Measurements from ENCODE around the gene EHMT2.

Gene EHMT2

GRCh38 chr6:31888276-31889258, 8.9 kb downstream of the EHMT2 start:
- Histone ChIP-seq H3K27me3 (ENCODE audit: control insufficient read depth in 1 of 2, insufficient read depth in 2 of 2, low read length in 2 of 2) (no peaks in the 10 kb centered on the region), H3K9ac (ENCODE audit: low read length in 2 of 2) (no peak overlapping the region), H3K4me3 (ENCODE audit: low read length in 2 of 2) (no peak overlapping the region), H3K27ac (ENCODE audit: low read length) (no peak overlapping the region), H3K36me3 (ENCODE audit: control insufficient read depth in 2 of 2, insufficient read depth in 2 of 2, low read length in 2 of 2) (peaks cover 39 to 59% of the 10 kb centered on the region in 2 donors), H3K4me1 (ENCODE audit: control insufficient read depth, insufficient read depth, low read length) (no peaks in the 10 kb centered on the region), H3K9me3 (ENCODE audit: control insufficient read depth in 2 of 2, low read length in 2 of 2) (no peaks in the 10 kb centered on the region)

GRCh38 chr6:31887173-31888007, 10.1 kb downstream of the EHMT2 start:
- Histone ChIP-seq H3K9me3 (ENCODE audit: control insufficient read depth in 2 of 2, low read length in 2 of 2) (no peaks in the 10 kb centered on the region), H3K9ac (ENCODE audit: low read length in 2 of 2) (no peak overlapping the region), H3K27ac (ENCODE audit: low read length) (no peak overlapping the region), H3K4me1 (ENCODE audit: control insufficient read depth, insufficient read depth, low read length) (no peaks in the 10 kb centered on the region), H3K36me3 (ENCODE audit: control insufficient read depth in 2 of 2, insufficient read depth in 2 of 2, low read length in 2 of 2) (peaks cover 48 to 59% of the 10 kb centered on the region in 2 donors), H3K27me3 (ENCODE audit: control insufficient read depth in 1 of 2, insufficient read depth in 2 of 2, low read length in 2 of 2) (no peaks in the 10 kb centered on the region), H3K4me3 (ENCODE audit: low read length in 2 of 2) (no peak overlapping the region)

- H3K4me1 ChIP-seq (ENCODE audit: control insufficient read depth, insufficient read depth, low read length): no peaks in the 10 kb centered on the region
- no peak overlapping the region for H3K4me3 ChIP-seq (ENCODE audit: low read length in 2 of 2)
- no peak overlapping the region for H3K9ac ChIP-seq (ENCODE audit: low read length in 2 of 2)
- peaks cover 49 to 60% of the 10 kb centered on the region in 2 donors for H3K36me3 ChIP-seq (ENCODE audit: control insufficient read depth in 2 of 2, insufficient read depth in 2 of 2, low read length in 2 of 2)
- H3K9me3 ChIP-seq (ENCODE audit: control insufficient read depth in 2 of 2, low read length in 2 of 2): no peaks in the 10 kb centered on the region
- H3K27ac ChIP-seq (ENCODE audit: low read length): no peak overlapping the region
- H3K27me3 ChIP-seq (ENCODE audit: control insufficient read depth in 1 of 2, insufficient read depth in 2 of 2, low read length in 2 of 2): no peaks in the 10 kb centered on the region
These were observed 10.9 kb downstream of the EHMT2 start for GRCh38 chr6:31886541-31886991.

GRCh38 chr6:31884528-31885035, 12.9 kb downstream of the EHMT2 start:
- peaks cover 50 to 68% of the 10 kb centered on the region in 2 donors for H3K36me3 ChIP-seq (ENCODE audit: control insufficient read depth in 2 of 2, insufficient read depth in 2 of 2, low read length in 2 of 2)
- H3K27me3 ChIP-seq (ENCODE audit: control insufficient read depth in 1 of 2, insufficient read depth in 2 of 2, low read length in 2 of 2): no peaks in the 10 kb centered on the region
- H3K9me3 ChIP-seq (ENCODE audit: control insufficient read depth in 2 of 2, low read length in 2 of 2): no peaks in the 10 kb centered on the region
- H3K4me3 ChIP-seq (ENCODE audit: low read length in 2 of 2): no peak overlapping the region
- H3K9ac ChIP-seq (ENCODE audit: low read length in 2 of 2): no peak overlapping the region
- peaks cover 3% of the 10 kb centered on the region for H3K4me1 ChIP-seq (ENCODE audit: control insufficient read depth, insufficient read depth, low read length)
- H3K27ac ChIP-seq (ENCODE audit: low read length): no peak overlapping the region

GRCh38 chr6:31883676-31884075, 13.8 kb downstream of the EHMT2 start:
- no peak overlapping the region for H3K4me3 ChIP-seq (ENCODE audit: low read length in 2 of 2)
- no peak overlapping the region for H3K27ac ChIP-seq (ENCODE audit: low read length)
- H3K36me3 ChIP-seq (ENCODE audit: control insufficient read depth in 2 of 2, insufficient read depth in 2 of 2, low read length in 2 of 2): peaks cover 46 to 66% of the 10 kb centered on the region in 2 donors
- H3K9me3 ChIP-seq (ENCODE audit: control insufficient read depth in 2 of 2, low read length in 2 of 2): no peaks in the 10 kb centered on the region
- H3K27me3 ChIP-seq (ENCODE audit: control insufficient read depth in 1 of 2, insufficient read depth in 2 of 2, low read length in 2 of 2): no peaks in the 10 kb centered on the region
- H3K4me1 ChIP-seq (ENCODE audit: control insufficient read depth, insufficient read depth, low read length): peaks cover 3% of the 10 kb centered on the region
- no peak overlapping the region for H3K9ac ChIP-seq (ENCODE audit: low read length in 2 of 2)

GRCh38 chr6:31882344-31882743, 15.2 kb downstream of the EHMT2 start:
- Histone ChIP-seq H3K4me1 (ENCODE audit: control insufficient read depth, insufficient read depth, low read length) (peaks cover 3% of the 10 kb centered on the region), H3K9ac (ENCODE audit: low read length in 2 of 2) (no peak overlapping the region)

GRCh38 chr6:31881136-31881859, 16.2 kb downstream of the EHMT2 start:
- no peak overlapping the region for H3K4me3 ChIP-seq (ENCODE audit: low read length in 2 of 2)
- H3K9ac ChIP-seq (ENCODE audit: low read length in 2 of 2): no peak overlapping the region
- peaks cover 33 to 45% of the 10 kb centered on the region in 2 donors for H3K36me3 ChIP-seq (ENCODE audit: control insufficient read depth in 2 of 2, insufficient read depth in 2 of 2, low read length in 2 of 2)
- peaks cover 3% of the 10 kb centered on the region for H3K4me1 ChIP-seq (ENCODE audit: control insufficient read depth, insufficient read depth, low read length)
- no peaks in the 10 kb centered on the region for H3K9me3 ChIP-seq (ENCODE audit: control insufficient read depth in 2 of 2, low read length in 2 of 2)
- H3K27me3 ChIP-seq (ENCODE audit: control insufficient read depth in 1 of 2, insufficient read depth in 2 of 2, low read length in 2 of 2): no peaks in the 10 kb centered on the region
- no peak overlapping the region for H3K27ac ChIP-seq (ENCODE audit: low read length)

More at GRCh38 chr6:31882344-31882743, 15.2 kb downstream of the EHMT2 start:
- Histone ChIP-seq H3K27me3 (ENCODE audit: control insufficient read depth in 1 of 2, insufficient read depth in 2 of 2, low read length in 2 of 2) (no peaks in the 10 kb centered on the region), H3K9me3 (ENCODE audit: control insufficient read depth in 2 of 2, low read length in 2 of 2) (no peaks in the 10 kb centered on the region), H3K36me3 (ENCODE audit: control insufficient read depth in 2 of 2, insufficient read depth in 2 of 2, low read length in 2 of 2) (peaks cover 37 to 54% of the 10 kb centered on the region in 2 donors), H3K4me3 (ENCODE audit: low read length in 2 of 2) (no peak overlapping the region), H3K27ac (ENCODE audit: low read length) (no peak overlapping the region)

GRCh38 chr6:31880616-31881015, 16.9 kb downstream of the EHMT2 start:
- H3K36me3 ChIP-seq (ENCODE audit: control insufficient read depth in 2 of 2, insufficient read depth in 2 of 2, low read length in 2 of 2): peaks cover 33 to 45% of the 10 kb centered on the region in 2 donors
- no peaks in the 10 kb centered on the region for H3K27me3 ChIP-seq (ENCODE audit: control insufficient read depth in 1 of 2, insufficient read depth in 2 of 2, low read length in 2 of 2)
- no peak overlapping the region for H3K4me3 ChIP-seq (ENCODE audit: low read length in 2 of 2)
- peaks cover 3% of the 10 kb centered on the region for H3K4me1 ChIP-seq (ENCODE audit: control insufficient read depth, insufficient read depth, low read length)
- no peak overlapping the region for H3K27ac ChIP-seq (ENCODE audit: low read length)
- H3K9me3 ChIP-seq (ENCODE audit: control insufficient read depth in 2 of 2, low read length in 2 of 2): no peaks in the 10 kb centered on the region
- H3K9ac ChIP-seq (ENCODE audit: low read length in 2 of 2): no peak overlapping the region

- Histone ChIP-seq H3K36me3 (ENCODE audit: control insufficient read depth in 2 of 2, insufficient read depth in 2 of 2, low read length in 2 of 2) (peaks cover 33 to 42% of the 10 kb centered on the region in 2 donors), H3K4me3 (ENCODE audit: low read length in 2 of 2) (no peak overlapping the region), H3K9me3 (ENCODE audit: control insufficient read depth in 2 of 2, low read length in 2 of 2) (no peaks in the 10 kb centered on the region), H3K9ac (ENCODE audit: low read length in 2 of 2) (no peak overlapping the region), H3K27me3 (ENCODE audit: control insufficient read depth in 1 of 2, insufficient read depth in 2 of 2, low read length in 2 of 2) (no peaks in the 10 kb centered on the region), H3K4me1 (ENCODE audit: control insufficient read depth, insufficient read depth, low read length) (peaks cover 3% of the 10 kb centered on the region), H3K27ac (ENCODE audit: low read length) (no peak overlapping the region)
These were observed 17.6 kb downstream of the EHMT2 start for GRCh38 chr6:31879901-31880300.

GRCh38 chr6:31879143-31879542, 18.4 kb downstream of the EHMT2 start:
- Histone ChIP-seq H3K36me3 (ENCODE audit: control insufficient read depth in 2 of 2, insufficient read depth in 2 of 2, low read length in 2 of 2) (peaks cover 28 to 36% of the 10 kb centered on the region in 2 donors), H3K27me3 (ENCODE audit: control insufficient read depth in 1 of 2, insufficient read depth in 2 of 2, low read length in 2 of 2) (no peaks in the 10 kb centered on the region), H3K4me3 (ENCODE audit: low read length in 2 of 2) (no peak overlapping the region), H3K4me1 (ENCODE audit: control insufficient read depth, insufficient read depth, low read length) (peaks cover 3% of the 10 kb centered on the region), H3K9ac (ENCODE audit: low read length in 2 of 2) (no peak overlapping the region), H3K27ac (ENCODE audit: low read length) (no peak overlapping the region), H3K9me3 (ENCODE audit: control insufficient read depth in 2 of 2, low read length in 2 of 2) (no peaks in the 10 kb centered on the region)
